HG03139 (cell line): ENCODE measurements around the gene LTF.
"Not testable (repeated sequence)": the region's sequence is repeated elsewhere in the genome, so short reads cannot be mapped to it uniquely, and the experiment has no call there.

Experiments used
- ATAC-seq: cut with Tn5 transposase; IDR thresholded peaks from one replicate; pipeline ENCODE4 v1.9.1; 2021; ENCODE audit not compliant: unreplicated experiment

The LTF gene

GRCh38 chr3:46416811-46417510 is 47.7 kb downstream of the LTF start:
- no peak for ATAC-seq

GRCh38 chr3:46416125-46416810 is 48.4 kb downstream of the LTF start:
- no peak for ATAC-seq

GRCh38 chr3:46414739-46415138 is 50.0 kb downstream of the LTF start:
- ATAC-seq: no peak

GRCh38 chr3:46413951-46414350 is 50.8 kb downstream of the LTF start:
- no peak for ATAC-seq

- ATAC-seq: no peak
Measured at GRCh38 chr3:46412786-46413298, 51.9 kb downstream of the LTF start.

- no peak for ATAC-seq
Measured at GRCh38 chr3:46411271-46411670, 53.4 kb downstream of the LTF start.

- no peak for ATAC-seq
Measured at GRCh38 chr3:46410669-46411068, 54.0 kb downstream of the LTF start.

- ATAC-seq: no peak
Measured at GRCh38 chr3:46409739-46410489, 54.8 kb downstream of the LTF start.

GRCh38 chr3:46408853-46409252 is 55.9 kb downstream of the LTF start:
- ATAC-seq: no peak

GRCh38 chr3:46407970-46408369 is 56.7 kb downstream of the LTF start:
- no peak for ATAC-seq

- no peak for ATAC-seq
Measured at GRCh38 chr3:46406788-46407611, 57.7 kb downstream of the LTF start, which contains the start of the genes CCR5AS and CCRL2. TSS of gene CCR5AS (minus strand) at chr3:46407066. TSS of gene CCRL2 (plus strand) at chr3:46407259. CDS start at chr3:46408080, 821 bp downstream.

- no peak for ATAC-seq
Measured at GRCh38 chr3:46406443-46406787, 58.3 kb downstream of the LTF start.

GRCh38 chr3:46405301-46406019 is 59.2 kb downstream of the LTF start:
- no peak for ATAC-seq

- not testable (repeated sequence) for ATAC-seq
Measured at GRCh38 chr3:46402902-46403301, 61.8 kb downstream of the LTF start.

- ATAC-seq: no peak
Measured at GRCh38 chr3:46401579-46401978, 63.1 kb downstream of the LTF start.

- no peak for ATAC-seq
Measured at GRCh38 chr3:46400846-46401245, 63.9 kb downstream of the LTF start.

GRCh38 chr3:46400000-46400734 is 64.5 kb downstream of the LTF start:
- no peak for ATAC-seq

- ATAC-seq: no peak
Measured at GRCh38 chr3:46399557-46399956, 65.1 kb downstream of the LTF start.

GRCh38 chr3:46399098-46399497 is 65.6 kb downstream of the LTF start:
- ATAC-seq: no peak
